Spleen (tissue), 11 donors: Measurements from ENCODE around the gene LRRC56. TPM values are rescaled to one million over a fixed set of nuclear protein-coding genes. Genes with fewer than 3 reads are reported as not detected.

ENCODE experiments used
- DNase-seq: peaks from one replicate; pipeline ENCODE4 v3.0.0-alpha.2; 2020
- H3K27ac ChIP-seq, 8 donors: fragments of 200-600 bp; sonication (generic) in 7 of 8; 1 replicate in 4 of 8; 2 replicates in 4 of 8; pipeline versions ENCODE4 v1.5.0 to v1.8.0; 2016 to 2021; ENCODE audit warnings: inconsistent platforms in 4 of 8, mild to moderate bottlenecking in 4 of 8, moderate library complexity in 1 of 8
- H3K27me3 ChIP-seq, 7 donors: fragments of 200-600 bp; sonication (generic) in 6 of 7; replicated peaks in 1 of 7; 1 replicate in 4 of 7; 2 replicates in 3 of 7; pipeline versions ENCODE4 v1.5.0 to v1.8.0; 2016 to 2021; ENCODE audit warnings: inconsistent platforms in 3 of 7, mild to moderate bottlenecking in 1 of 7
- H3K36me3 ChIP-seq, 6 donors: fragments of 200-600 bp; sonication (generic) in 5 of 6; 1 replicate in 4 of 6; 2 replicates in 2 of 6; pipeline versions ENCODE4 v1.5.0 to v1.8.0; 2016 to 2021; ENCODE audit warnings: inconsistent platforms in 2 of 6
- H3K4me1 ChIP-seq, 6 donors: fragments of 200-600 bp; sonication (generic) in 5 of 6; 1 replicate in 3 of 6; 2 replicates in 3 of 6; pipeline versions ENCODE4 v1.5.0 to v1.8.0; 2016 to 2021; ENCODE audit warnings: inconsistent platforms in 3 of 6
- H3K4me3 ChIP-seq, 8 donors: fragments of 200-600 bp; sonication (generic) in 7 of 8; 1 replicate in 4 of 8; 2 replicates in 4 of 8; pipeline versions ENCODE4 v1.5.0 to v1.8.0; 2016 to 2021; ENCODE audit warnings: inconsistent platforms in 4 of 8, mild to moderate bottlenecking in 4 of 8, moderate library complexity in 2 of 8
- H3K9me3 ChIP-seq, 8 donors: fragments of 200-600 bp; sonication (generic) in 7 of 8; 1 replicate in 4 of 8; 2 replicates in 4 of 8; pipeline versions ENCODE4 v1.5.0 to v1.8.0; 2016 to 2021; ENCODE audit warnings: inconsistent platforms in 4 of 8
- POLR2A ChIP-seq, 3 donors: fragments of 450-650 bp; IDR thresholded peaks; one replicate each; pipeline ENCODE4 v1.5.1; 2017; ENCODE audit warnings: antibody characterized with exemption in 3 of 3, mild to moderate bottlenecking in 1 of 3
- POLR2AphosphoS5 ChIP-seq, 3 donors: sonication (generic); formaldehyde crosslinking; IDR thresholded peaks; one replicate each; pipeline ENCODE4 v1.5.1; 2017; ENCODE audit warnings: antibody characterized with exemption in 3 of 3
- WGBS, 5 donors: extraction: QIAGEN DNeasy Blood & Tissue Kit in 3 of 5; methylation state at CpG; one replicate each; pipeline versions ENCODE4 v1.1.5 to v1.1.7; 2013 to 2018; 5-methylcytosine and 5-hydroxymethylcytosine counted together
- intact Hi-C: fragments of 100-400 bp; cut with DNase I; formaldehyde crosslinking; loops from one replicate; pipeline ENCODE4 v1.15.0; 2023; ENCODE audit warnings: low total_unique reads
- polyA plus RNA-seq, 3 donors: library from polyadenylated mRNA; stranded (reverse); fragments of 200-250 nt; gene quantifications; one replicate each; pipeline ENCODE4 v1.2.1, GENCODE V29; 2013
- total RNA-seq, 7 donors: library from RNA; depleted of rRNA in 3 of 7; stranded (reverse); fragments of >200 nt in 3 of 7; fragmentation: NEBNext Ultra II Directional in 4 of 7; extraction: Animal tissue kit (Norgen Biotek cat#: 25700) in 4 of 7; gene quantifications; one replicate each; pipeline versions ENCODE4 v1.1.0 to v1.2.1, GENCODE V29; 2016 to 2021
- TF ChIP-seq, protein P1 (sequence below), 11 experiments: fragments of 200-600 bp in 7 of 11; fragments of 450-650 bp in 4 of 11; sonication (generic) in 4 of 11; IDR thresholded peaks in 8 of 11; conservative IDR thresholded peaks in 3 of 11; 1 replicate in 7 of 11; 2 replicates in 4 of 11; pipeline versions ENCODE4 v1.4.0 to v1.8.0; 2016 to 2021; ENCODE audit warnings: antibody characterized with exemption in 11 of 11, inconsistent platforms in 4 of 11, mild to moderate bottlenecking in 1 of 11
- donor health status: healthy with polysubstance abuse.
- donor health status: DM: no; HTN: no; CAD: no; lungs with moderate emphysema.
- donor health status: DM: no; HTN: no; CAD: no.
- donor health status: Bipolar disorder and iron deficiency.
- donor health status: healthy.
- donor health status: DM: no; HTN: no; CAD: no.
- donor health status: DM: yes; HTN: yes; CAD: no.

The LRRC56 gene
- total and polyA plus RNA-seq, 10 donors: 1.0 to 4.6 (median 2.3) TPM

DNA sequence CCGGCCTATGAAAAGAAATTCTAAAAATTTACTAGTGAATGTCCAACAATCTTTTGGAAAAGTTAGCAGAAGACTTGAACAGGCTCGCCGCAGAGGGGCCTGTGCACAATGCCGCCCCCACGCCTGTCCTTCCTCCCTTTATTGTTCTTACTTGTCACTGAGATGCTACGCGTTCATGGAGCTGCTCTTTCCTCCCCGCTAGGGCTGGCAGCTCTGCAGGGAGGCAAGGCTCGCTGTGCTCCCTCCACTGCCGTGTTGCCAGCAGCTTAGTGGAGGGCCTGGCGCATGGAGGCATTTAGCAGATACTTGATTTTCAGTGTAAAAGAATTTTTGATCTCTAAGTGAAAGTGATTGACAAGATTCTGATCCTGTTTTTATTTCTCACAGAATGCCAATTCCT lies 53.7 kb downstream of the LRRC56 start:
- Histone ChIP-seq H3K27me3 (no peaks in the 10 kb centered on the region), H3K36me3 (peaks cover 6 to 100% (median 95%) of the 10 kb centered on the region in 6 donors), H3K4me1 (peaks cover 0 to 29% (median 11%) of the 10 kb centered on the region in 6 donors), H3K9me3 (no peaks in the 10 kb centered on the region), H3K27ac (no peak overlapping the region), H3K4me3 (no peak overlapping the region)
- TF ChIP-seq, protein P1, sequence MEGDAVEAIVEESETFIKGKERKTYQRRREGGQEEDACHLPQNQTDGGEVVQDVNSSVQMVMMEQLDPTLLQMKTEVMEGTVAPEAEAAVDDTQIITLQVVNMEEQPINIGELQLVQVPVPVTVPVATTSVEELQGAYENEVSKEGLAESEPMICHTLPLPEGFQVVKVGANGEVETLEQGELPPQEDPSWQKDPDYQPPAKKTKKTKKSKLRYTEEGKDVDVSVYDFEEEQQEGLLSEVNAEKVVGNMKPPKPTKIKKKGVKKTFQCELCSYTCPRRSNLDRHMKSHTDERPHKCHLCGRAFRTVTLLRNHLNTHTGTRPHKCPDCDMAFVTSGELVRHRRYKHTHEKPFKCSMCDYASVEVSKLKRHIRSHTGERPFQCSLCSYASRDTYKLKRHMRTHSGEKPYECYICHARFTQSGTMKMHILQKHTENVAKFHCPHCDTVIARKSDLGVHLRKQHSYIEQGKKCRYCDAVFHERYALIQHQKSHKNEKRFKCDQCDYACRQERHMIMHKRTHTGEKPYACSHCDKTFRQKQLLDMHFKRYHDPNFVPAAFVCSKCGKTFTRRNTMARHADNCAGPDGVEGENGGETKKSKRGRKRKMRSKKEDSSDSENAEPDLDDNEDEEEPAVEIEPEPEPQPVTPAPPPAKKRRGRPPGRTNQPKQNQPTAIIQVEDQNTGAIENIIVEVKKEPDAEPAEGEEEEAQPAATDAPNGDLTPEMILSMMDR (IDR thresholded peaks at IDR 0.05 in 8 of 11, conservative IDR thresholded peaks at IDR 0.05 in 3 of 11): no peak
- TF ChIP-seq POLR2AphosphoS5 (IDR thresholded peaks at IDR 0.05) (peak in 1 of 3 donors; percentile 36), POLR2A (IDR thresholded peaks at IDR 0.05) (no peak)
- 79 to 91% (median 85%) methylated on average over 11 of the region's 11 CpGs for WGBS, 5 donors
- intact Hi-C loops: no loop called here
- DNase-seq: no peak

DNA sequence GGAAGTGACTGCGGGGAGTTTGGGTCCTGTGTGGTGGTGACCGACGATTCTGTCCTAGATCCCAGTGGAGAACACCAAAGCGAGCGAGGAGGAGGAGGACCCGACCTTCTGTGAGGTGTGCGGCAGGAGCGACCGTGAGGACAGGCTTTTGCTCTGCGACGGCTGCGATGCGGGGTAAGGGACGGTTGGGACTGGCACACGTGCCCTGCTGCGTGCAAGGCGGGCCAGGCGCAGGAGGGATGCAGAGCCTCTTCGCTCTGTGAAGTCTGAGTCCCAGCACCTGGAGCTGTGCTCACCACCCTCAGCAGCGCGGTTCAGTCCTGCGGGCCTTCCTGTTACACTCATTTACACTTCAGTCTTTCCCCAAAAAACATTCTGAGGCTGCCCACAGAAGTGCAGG lies 55.2 kb downstream of the LRRC56 start:
- TF ChIP-seq, protein P1 (IDR thresholded peaks at IDR 0.05 in 8 of 11, conservative IDR thresholded peaks at IDR 0.05 in 3 of 11): no peak
- TF ChIP-seq POLR2AphosphoS5 (IDR thresholded peaks at IDR 0.05): peak in 1 of 3 donors; percentile 43
- Histone ChIP-seq H3K4me1 (peaks cover 0 to 15% (median 7%) of the 10 kb centered on the region in 6 donors), H3K27ac (no peak overlapping the region), H3K4me3 (no peak overlapping the region), H3K9me3 (no peaks in the 10 kb centered on the region), H3K27me3 (no peaks in the 10 kb centered on the region), H3K36me3 (peaks cover 6 to 100% (median 95%) of the 10 kb centered on the region in 6 donors)
- no peak for DNase-seq
- WGBS, 5 donors: 96 to 98% (median 97%) methylated on average over 22 of the region's 22 CpGs
- intact Hi-C loops: no loop called here

DNA sequence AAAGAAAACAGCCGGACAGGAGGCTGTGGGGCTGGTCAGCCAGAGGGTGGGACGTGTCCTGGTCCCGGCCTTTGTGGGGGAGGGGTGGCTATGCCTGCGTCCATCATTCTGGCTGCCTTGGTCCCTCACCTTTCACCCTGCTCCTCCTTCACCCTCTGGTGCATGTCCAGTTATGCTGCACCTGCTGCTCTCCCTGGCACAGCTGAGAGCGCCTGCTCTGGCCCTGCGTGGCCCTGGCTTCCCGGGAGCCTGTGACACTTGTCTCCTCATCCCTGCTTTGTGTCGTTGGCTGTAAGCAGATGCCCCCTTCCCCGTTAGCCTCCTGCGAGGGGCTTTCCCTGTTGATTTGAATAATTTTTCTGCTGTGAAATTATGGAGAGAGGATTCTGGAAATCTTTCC lies 55.6 kb downstream of the LRRC56 start:
- no peak overlapping the region for H3K4me3 ChIP-seq
- TF ChIP-seq POLR2A (IDR thresholded peaks at IDR 0.05) (no peak), POLR2AphosphoS5 (IDR thresholded peaks at IDR 0.05) (peak in 1 of 3 donors; percentile 15)
- H3K4me1 ChIP-seq: peaks cover 0 to 11% (median 3%) of the 10 kb centered on the region in 6 donors
- intact Hi-C loops: no loop called here
- H3K9me3 ChIP-seq: no peaks in the 10 kb centered on the region
- 87 to 95% (median 94%) methylated on average over 10 of the region's 10 CpGs for WGBS, 5 donors
- H3K27me3 ChIP-seq: no peaks in the 10 kb centered on the region
- H3K36me3 ChIP-seq: peaks cover 6 to 100% (median 95%) of the 10 kb centered on the region in 6 donors
- H3K27ac ChIP-seq: no peak overlapping the region
- no peak for DNase-seq

DNA sequence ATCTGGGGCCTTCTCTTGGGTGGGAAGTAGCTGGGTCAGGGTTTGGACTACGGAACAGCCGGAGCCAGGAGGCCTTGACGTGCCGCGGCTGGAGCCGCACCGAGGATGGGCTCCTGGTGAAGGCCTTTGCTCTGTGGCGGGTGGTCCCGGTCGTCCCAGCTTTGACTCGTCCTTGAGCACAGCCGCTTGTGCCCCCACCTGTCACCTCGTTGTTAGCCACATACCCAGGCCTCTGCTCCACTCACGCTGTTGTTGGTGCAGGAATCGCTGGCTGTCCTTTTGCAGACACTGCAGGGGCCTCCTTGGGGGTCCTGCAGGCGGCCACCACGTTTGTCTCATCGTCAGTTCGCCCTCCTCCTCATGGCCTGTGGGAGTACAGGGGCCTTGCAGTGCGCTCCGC lies 56.0 kb downstream of the LRRC56 start:
- no peak overlapping the region for H3K4me3 ChIP-seq
- no peaks in the 10 kb centered on the region for H3K9me3 ChIP-seq
- intact Hi-C loops: no loop called here
- peaks cover 0 to 6% (median under 1%) of the 10 kb centered on the region in 6 donors for H3K4me1 ChIP-seq
- no peak overlapping the region for H3K27ac ChIP-seq
- 87 to 97% (median 95%) methylated on average over 19 to 21 of the region's 21 CpGs for WGBS, 5 donors
- TF ChIP-seq, protein P1 (IDR thresholded peaks at IDR 0.05 in 8 of 11, conservative IDR thresholded peaks at IDR 0.05 in 3 of 11): no peak
- TF ChIP-seq POLR2AphosphoS5 (IDR thresholded peaks at IDR 0.05) (no peak), POLR2A (IDR thresholded peaks at IDR 0.05) (no peak)
- peaks cover 6 to 100% (median 95%) of the 10 kb centered on the region in 6 donors for H3K36me3 ChIP-seq
- no peaks in the 10 kb centered on the region for H3K27me3 ChIP-seq
- no peak for DNase-seq

DNA sequence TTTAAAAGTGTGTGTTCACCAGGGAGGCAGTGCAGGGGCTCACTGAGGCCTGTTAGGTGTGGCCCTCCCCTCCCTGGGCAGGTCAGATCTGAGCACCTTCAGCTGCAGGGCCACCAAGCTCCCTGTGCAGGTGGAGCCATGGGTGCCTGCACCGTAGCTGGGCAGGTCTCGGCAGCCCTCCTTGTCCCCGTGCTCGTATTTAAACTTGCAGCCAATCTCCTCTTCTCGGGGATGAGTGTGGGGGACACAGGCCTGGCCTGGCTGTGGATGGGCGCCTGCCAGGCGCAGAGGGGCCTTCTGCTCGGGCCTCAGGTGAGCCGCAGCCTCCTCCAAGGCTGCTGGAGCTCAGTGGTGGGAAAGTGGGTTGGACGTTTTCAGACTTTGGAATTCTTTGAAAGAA lies 58.1 kb downstream of the LRRC56 start:
- peaks cover 6 to 100% (median 95%) of the 10 kb centered on the region in 6 donors for H3K36me3 ChIP-seq
- 92 to 100% (median 96%) methylated on average over 3 to 10 of the region's 10 CpGs for WGBS, 5 donors
- H3K27me3 ChIP-seq: no peaks in the 10 kb centered on the region
- H3K4me3 ChIP-seq: no peak overlapping the region
- no peak overlapping the region for H3K27ac ChIP-seq
- no peaks in the 10 kb centered on the region for H3K4me1 ChIP-seq
- DNase-seq: no peak
- TF ChIP-seq POLR2AphosphoS5 (IDR thresholded peaks at IDR 0.05) (peak in 1 of 3 donors; percentile 38), POLR2A (IDR thresholded peaks at IDR 0.05) (no peak)
- H3K9me3 ChIP-seq: no peaks in the 10 kb centered on the region
- intact Hi-C loops: no loop called here
